ENCODE measurements around the gene MSH5. TPM values are rescaled to one million over a fixed set of nuclear protein-coding genes. Genes with fewer than 3 reads are reported as not detected.

MSH5 gene
- total and polyA plus RNA-seq, 9 of the 15 experiments (the other 6 are each of a cell fraction or from before 2014, with no cell fraction given), result 12.5 to 104 (median 46.6) TPM

GRCh38 chr6:31702405-31702818, 37.4 kb upstream of the MSH5 start (continued):
- TF ChIP-seq, protein P1, sequence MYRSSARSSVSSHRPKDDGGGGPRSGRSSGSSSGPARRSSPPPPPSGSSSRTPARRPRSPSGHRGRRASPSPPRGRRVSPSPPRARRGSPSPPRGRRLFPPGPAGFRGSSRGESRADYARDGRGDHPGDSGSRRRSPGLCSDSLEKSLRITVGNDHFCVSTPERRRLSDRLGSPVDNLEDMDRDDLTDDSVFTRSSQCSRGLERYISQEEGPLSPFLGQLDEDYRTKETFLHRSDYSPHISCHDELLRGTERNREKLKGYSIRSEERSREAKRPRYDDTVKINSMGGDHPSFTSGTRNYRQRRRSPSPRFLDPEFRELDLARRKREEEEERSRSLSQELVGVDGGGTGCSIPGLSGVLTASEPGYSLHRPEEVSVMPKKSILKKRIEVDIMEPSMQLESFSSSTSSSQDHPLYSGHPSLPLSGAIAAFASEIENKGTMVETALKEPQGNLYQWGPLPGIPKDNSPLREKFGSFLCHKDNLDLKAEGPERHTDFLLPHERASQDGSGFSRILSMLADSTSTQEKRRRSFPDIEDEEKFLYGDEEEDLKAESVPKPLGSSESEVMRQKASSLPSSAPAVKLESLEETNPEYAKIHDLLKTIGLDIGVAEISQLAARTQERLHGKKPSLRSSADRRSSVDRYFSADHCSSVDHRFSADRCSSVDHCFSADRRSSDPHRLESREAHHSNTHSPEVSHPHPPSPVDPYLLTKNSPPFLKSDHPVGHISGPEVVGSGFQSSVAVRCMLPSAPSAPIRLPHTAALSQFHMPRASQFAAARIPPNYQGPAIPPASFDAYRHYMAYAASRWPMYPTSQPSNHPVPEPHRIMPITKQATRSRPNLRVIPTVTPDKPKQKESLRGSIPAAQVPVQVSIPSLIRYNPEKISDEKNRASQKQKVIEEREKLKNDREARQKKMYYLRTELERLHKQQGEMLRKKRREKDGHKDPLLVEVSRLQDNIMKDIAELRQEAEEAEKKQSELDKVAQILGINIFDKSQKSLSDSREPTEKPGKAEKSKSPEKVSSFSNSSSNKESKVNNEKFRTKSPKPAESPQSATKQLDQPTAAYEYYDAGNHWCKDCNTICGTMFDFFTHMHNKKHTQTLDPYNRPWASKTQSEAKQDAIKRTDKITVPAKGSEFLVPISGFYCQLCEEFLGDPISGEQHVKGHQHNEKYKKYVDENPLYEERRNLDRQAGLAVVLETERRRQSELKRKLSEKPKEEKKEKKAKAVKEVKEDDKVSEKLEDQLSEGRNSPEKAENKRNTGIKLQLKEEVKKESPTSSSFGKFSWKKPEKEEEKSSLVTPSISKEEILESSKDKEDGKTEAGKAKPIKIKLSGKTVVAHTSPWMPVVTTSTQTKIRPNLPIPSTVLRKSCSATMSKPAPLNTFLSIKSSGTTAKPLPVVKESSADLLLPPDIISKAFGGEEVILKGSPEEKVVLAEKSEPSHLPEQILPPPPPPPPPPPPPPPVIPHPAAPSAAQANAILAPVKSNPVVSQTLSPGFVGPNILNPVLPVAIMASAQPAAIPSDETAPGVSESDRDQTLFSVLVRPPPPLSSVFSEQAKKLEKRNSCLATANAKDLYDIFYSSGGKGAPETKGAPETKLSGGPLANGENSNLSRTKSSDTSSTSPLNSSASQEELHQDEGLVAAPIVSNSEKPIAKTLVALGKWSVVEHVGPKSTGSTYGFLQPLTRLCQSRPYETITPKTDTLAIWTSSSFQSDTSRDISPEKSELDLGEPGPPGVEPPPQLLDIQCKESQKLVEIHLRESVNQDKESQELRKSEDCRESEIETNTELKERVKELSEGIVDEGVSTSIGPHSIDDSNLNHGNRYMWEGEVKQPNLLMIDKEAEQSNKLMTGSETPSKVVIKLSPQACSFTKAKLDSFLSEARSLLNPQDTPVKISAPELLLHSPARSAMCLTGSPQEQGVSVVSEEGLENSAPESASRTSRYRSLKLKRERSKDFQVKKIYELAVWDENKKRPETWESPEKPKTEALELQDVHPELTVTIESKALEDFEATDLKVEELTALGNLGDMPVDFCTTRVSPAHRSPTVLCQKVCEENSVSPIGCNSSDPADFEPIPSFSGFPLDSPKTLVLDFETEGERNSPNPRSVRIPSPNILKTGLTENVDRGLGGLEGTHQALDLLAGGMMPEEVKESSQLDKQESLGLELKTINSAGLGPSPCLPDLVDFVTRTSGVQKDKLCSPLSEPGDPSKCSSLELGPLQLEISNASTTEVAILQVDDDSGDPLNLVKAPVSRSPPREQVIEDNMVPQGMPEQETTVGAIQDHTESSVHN (IDR thresholded peaks at IDR 0.05; ENCODE audit: borderline replicate concordance in 1 of 2, low read depth in 1 of 2), result no peak
- TF ChIP-seq ATF4 (CRISPR knock-in tag; IDR thresholded peaks at IDR 0.05), result 0 out of 2 replicates have a peak, but pooled peaks have one; percentile 4
- TF ChIP-seq, protein P2, sequence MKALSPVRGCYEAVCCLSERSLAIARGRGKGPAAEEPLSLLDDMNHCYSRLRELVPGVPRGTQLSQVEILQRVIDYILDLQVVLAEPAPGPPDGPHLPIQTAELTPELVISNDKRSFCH (CRISPR knock-in tag; IDR thresholded peaks at IDR 0.05), result no peak
- TF ChIP-seq, protein P2 (tag; IDR thresholded peaks at IDR 0.05), result no peak
- no peak; the same call in 1 of the 2 replicates for TF ChIP-seq BRD4 (IDR thresholded peaks at IDR 0.05)
- no peak; the same call in 1 of the 2 replicates for TF ChIP-seq ELF1 (tag; IDR thresholded peaks at IDR 0.05)
- peak; percentile 29; the same call in 1 of the 2 replicates for TF ChIP-seq NBN (IDR thresholded peaks at IDR 0.05; ENCODE audit: low read depth)
- TF ChIP-seq ZNF324 (CRISPR knock-in tag; IDR thresholded peaks at IDR 0.05), result no peak
- TF ChIP-seq SMARCA4 (IDR thresholded peaks at IDR 0.05), result peak; percentile 82
- TF ChIP-seq KLF13 (tag; IDR thresholded peaks at IDR 0.05; ENCODE audit: borderline replicate concordance, low read depth), result no peak
- TF ChIP-seq XRCC3 (IDR thresholded peaks at IDR 0.05), result no peak
- TF ChIP-seq, protein P3, sequence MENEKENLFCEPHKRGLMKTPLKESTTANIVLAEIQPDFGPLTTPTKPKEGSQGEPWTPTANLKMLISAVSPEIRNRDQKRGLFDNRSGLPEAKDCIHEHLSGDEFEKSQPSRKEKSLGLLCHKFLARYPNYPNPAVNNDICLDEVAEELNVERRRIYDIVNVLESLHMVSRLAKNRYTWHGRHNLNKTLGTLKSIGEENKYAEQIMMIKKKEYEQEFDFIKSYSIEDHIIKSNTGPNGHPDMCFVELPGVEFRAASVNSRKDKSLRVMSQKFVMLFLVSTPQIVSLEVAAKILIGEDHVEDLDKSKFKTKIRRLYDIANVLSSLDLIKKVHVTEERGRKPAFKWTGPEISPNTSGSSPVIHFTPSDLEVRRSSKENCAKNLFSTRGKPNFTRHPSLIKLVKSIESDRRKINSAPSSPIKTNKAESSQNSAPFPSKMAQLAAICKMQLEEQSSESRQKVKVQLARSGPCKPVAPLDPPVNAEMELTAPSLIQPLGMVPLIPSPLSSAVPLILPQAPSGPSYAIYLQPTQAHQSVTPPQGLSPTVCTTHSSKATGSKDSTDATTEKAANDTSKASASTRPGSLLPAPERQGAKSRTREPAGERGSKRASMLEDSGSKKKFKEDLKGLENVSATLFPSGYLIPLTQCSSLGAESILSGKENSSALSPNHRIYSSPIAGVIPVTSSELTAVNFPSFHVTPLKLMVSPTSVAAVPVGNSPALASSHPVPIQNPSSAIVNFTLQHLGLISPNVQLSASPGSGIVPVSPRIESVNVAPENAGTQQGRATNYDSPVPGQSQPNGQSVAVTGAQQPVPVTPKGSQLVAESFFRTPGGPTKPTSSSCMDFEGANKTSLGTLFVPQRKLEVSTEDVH (IDR thresholded peaks at IDR 0.05; ENCODE audit: low read depth, partially characterized antibody), result peak; percentile 47
- no peak for TF ChIP-seq RBM39 (optimal IDR thresholded peaks at IDR 0.05; ENCODE audit: low read depth, low read length)
- TF ChIP-seq RAD51 (IDR thresholded peaks at IDR 0.05; ENCODE audit: borderline replicate concordance, low read depth), result 0 out of 2 replicates have a peak, but pooled peaks have one; percentile 48
- TF ChIP-seq ZFPM2 (CRISPR knock-in tag; IDR thresholded peaks at IDR 0.05), result no peak
- TF ChIP-seq ZBTB8A (IDR thresholded peaks at IDR 0.05; ENCODE audit: partially characterized antibody), result no peak
- no peak for TF ChIP-seq SREBF2 (CRISPR knock-in tag; IDR thresholded peaks at IDR 0.05)
- no peak for TF ChIP-seq ZNF57 (CRISPR knock-in tag; IDR thresholded peaks at IDR 0.05)
